ENCODE results near the gene SUGCT. TPM values are rescaled to one million over a fixed set of nuclear protein-coding genes. Genes with fewer than 3 reads are reported as not detected.

SUGCT gene
- total and polyA plus RNA-seq, 7 donors: 2.4 to 7.3 (median 3.2) TPM

- no peak overlapping the region for H3K27ac ChIP-seq
- intact Hi-C loops (cut with DNase I): no loop called here
- ATAC-seq (no peak), DNase-seq (no peak)
- 57 to 63% (median 63%) methylated on average over 7 of the region's 7 CpGs for WGBS, 3 donors
- no peaks in the 10 kb centered on the region for H3K36me3 ChIP-seq (ENCODE audit: insufficient read depth in 1 of 2, low read depth in 1 of 2)
- no peak overlapping the region for H3K4me3 ChIP-seq
- TF ChIP-seq CTCF (IDR thresholded peaks at IDR 0.05): no peak
- no peaks in the 10 kb centered on the region for H3K4me1 ChIP-seq
- H3K9me3 ChIP-seq: no peaks in the 10 kb centered on the region
- no peaks in the 10 kb centered on the region for H3K27me3 ChIP-seq (ENCODE audit: insufficient read depth in 3 of 3, low read length in 2 of 3)
Measured at GRCh38 chr7:40643664-40644063, 508.9 kb downstream of the SUGCT start.

DNA sequence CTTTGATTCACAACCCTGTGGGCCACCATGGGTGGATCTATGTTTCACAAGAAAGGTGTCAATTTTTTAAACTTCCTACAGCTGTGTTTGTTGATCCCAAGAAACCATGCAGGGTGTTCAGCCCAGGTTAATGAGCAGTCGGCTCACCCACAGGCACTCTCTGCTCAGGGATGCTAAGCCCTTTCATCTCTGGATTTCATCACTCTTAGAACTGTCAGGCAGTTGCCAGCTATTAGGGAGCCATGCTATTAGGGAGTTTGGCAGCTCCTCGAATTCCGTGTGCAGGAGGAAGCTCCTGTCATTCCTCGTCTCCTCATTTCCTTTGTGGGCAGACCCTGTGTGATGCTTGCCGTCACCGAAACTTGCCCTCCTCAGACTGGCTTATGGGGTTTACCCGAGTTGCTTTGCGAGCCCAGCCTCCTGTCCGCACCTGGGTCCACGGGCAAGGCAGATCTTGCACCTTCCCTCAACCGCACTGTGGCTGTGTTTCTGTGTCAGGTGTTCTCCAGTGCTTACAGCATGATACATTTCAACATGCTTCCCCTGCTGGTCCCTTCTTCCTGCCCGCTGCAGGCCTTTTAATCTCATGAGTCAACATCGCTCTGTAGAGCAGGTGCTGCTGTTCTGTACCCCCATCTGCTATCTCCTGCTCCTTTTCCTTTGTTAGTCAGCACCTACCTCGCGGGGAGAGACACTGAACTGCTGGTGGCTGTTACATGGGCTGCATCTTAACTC lies 509.8 kb downstream of the SUGCT start:
- Histone ChIP-seq H3K27ac (no peak overlapping the region), H3K4me1 (no peaks in the 10 kb centered on the region), H3K4me3 (no peak overlapping the region), H3K36me3 (ENCODE audit: insufficient read depth in 1 of 2, low read depth in 1 of 2) (no peaks in the 10 kb centered on the region), H3K9me3 (no peaks in the 10 kb centered on the region), H3K27me3 (ENCODE audit: insufficient read depth in 3 of 3, low read length in 2 of 3) (no peaks in the 10 kb centered on the region)
- DNase-seq (no peak), ATAC-seq (no peak)
- intact Hi-C loops (cut with DNase I): no loop called here
- TF ChIP-seq CTCF (IDR thresholded peaks at IDR 0.05): no peak
- WGBS, 3 donors: 77 to 84% (median 83%) methylated on average over 15 of the region's 15 CpGs

DNA sequence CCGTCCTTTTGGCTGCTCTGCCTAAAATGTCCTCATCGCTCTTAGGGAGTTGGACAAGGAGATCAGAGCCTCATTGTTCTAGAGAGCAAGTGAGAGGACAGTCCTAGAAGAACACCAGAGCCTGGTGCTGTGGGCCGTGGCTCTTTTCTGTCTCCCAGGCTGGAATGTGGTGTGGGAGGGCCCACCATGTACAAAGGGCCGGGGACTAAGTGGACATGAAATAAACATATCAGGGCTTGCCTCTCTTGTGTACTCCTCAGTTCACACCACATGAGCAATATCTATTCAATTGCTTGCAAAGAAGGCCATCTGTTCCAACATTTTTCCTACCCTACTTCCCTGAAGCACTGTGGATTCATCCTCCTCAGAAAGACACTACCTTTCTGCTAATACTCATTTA lies 510.4 kb downstream of the SUGCT start:
- intact Hi-C loops (cut with DNase I): no loop called here
- no peak for ATAC-seq
- H3K4me1 ChIP-seq: no peaks in the 10 kb centered on the region
- no peak overlapping the region for H3K27ac ChIP-seq
- H3K9me3 ChIP-seq: no peaks in the 10 kb centered on the region
- DNase-seq: no peak
- 91 to 92% (median 91%) methylated on average over 4 of the region's 4 CpGs for WGBS, 3 donors
- H3K4me3 ChIP-seq: no peak overlapping the region
- H3K27me3 ChIP-seq (ENCODE audit: insufficient read depth in 3 of 3, low read length in 2 of 3): no peaks in the 10 kb centered on the region
- H3K36me3 ChIP-seq (ENCODE audit: insufficient read depth in 1 of 2, low read depth in 1 of 2): no peaks in the 10 kb centered on the region
- TF ChIP-seq CTCF (IDR thresholded peaks at IDR 0.05): no peak

DNA sequence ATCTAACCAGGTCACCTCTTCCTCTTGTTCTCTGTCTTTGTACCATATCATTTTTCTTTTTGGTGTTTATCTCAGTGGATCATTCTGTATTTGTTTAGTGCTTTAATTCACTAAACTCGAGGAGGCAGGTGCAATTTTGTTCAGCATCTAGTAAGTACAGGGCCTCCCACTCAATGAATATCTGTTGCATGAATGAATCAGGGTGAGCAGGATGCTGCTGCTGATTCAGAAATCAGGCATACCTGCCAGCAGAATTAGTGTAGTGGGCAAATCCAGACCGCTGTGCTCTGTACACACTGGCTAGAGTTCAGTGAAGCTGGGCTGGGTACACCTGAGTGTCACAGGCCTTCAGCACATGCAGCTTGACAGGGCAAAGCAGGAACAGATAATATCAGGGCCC lies 511.9 kb downstream of the SUGCT start:
- DNase-seq (no peak), ATAC-seq (no peak)
- Histone ChIP-seq H3K27me3 (ENCODE audit: insufficient read depth in 3 of 3, low read length in 2 of 3) (no peaks in the 10 kb centered on the region), H3K4me3 (no peak overlapping the region), H3K36me3 (ENCODE audit: insufficient read depth in 1 of 2, low read depth in 1 of 2) (no peaks in the 10 kb centered on the region), H3K27ac (no peak overlapping the region), H3K4me1 (no peaks in the 10 kb centered on the region), H3K9me3 (no peaks in the 10 kb centered on the region)
- intact Hi-C loops (cut with DNase I): no loop called here
- WGBS, 3 donors: 76% methylated on average over 2 of the region's 2 CpGs
- no peak for TF ChIP-seq CTCF (IDR thresholded peaks at IDR 0.05)

DNA sequence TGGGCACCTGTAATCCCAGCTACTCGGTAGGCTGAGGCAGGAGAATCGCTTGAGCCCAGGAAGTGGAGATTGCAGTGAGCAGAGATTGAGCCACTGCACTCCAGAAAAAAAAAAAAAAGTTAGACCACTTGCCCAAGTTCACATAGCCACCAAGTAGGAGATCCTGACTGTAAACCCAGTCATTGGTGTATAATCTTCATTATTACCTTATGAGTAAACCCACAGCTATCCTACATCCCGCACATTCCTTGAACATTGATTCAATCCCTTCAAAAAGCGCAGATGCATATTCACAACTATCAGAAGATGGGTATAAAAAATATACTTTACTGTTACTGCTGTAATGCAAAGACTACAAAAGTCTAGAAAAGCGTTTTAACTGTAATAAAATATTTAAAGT lies 512.9 kb downstream of the SUGCT start:
- Histone ChIP-seq H3K4me1 (no peaks in the 10 kb centered on the region), H3K27me3 (ENCODE audit: insufficient read depth in 3 of 3, low read length in 2 of 3) (no peaks in the 10 kb centered on the region), H3K36me3 (ENCODE audit: insufficient read depth in 1 of 2, low read depth in 1 of 2) (no peaks in the 10 kb centered on the region), H3K9me3 (no peaks in the 10 kb centered on the region), H3K4me3 (no peak overlapping the region), H3K27ac (no peak overlapping the region)
- WGBS, 3 donors: 95 to 96% (median 96%) methylated on average over 5 of the region's 5 CpGs
- intact Hi-C loops (cut with DNase I): no loop called here
- DNase-seq (no peak), ATAC-seq (no peak)
- no peak for TF ChIP-seq CTCF (IDR thresholded peaks at IDR 0.05)
